Hepatocyte (in vitro differentiated cells): Measurements from ENCODE around the gene PKNOX2.

Experiments used
- CTCF ChIP-seq: fragments of 200-600 bp; sonication (generic); IDR thresholded peaks from 2 replicates; pipeline ENCODE4 v1.5.1; 2016; ENCODE audit warnings: antibody characterized with exemption, mild to moderate bottlenecking; ENCODE audit not compliant: poor library complexity
- EZH2 ChIP-seq: fragments of 200-600 bp; sonication (generic); IDR thresholded peaks from 2 replicates; pipeline ENCODE4 v1.6.1; 2016; ENCODE audit warnings: antibody characterized with exemption, mild to moderate bottlenecking, borderline replicate concordance
- EZH2phosphoT487 ChIP-seq: fragments of 200-600 bp; sonication (generic); IDR thresholded peaks from one replicate; pipeline ENCODE4 v1.6.1; 2018; ENCODE audit warnings: antibody characterized with exemption, mild to moderate bottlenecking, low read depth, moderate library complexity; ENCODE audit not compliant: unreplicated experiment, severe bottlenecking

GRCh38 chr11:125327518-125328224, 163.1 kb downstream of the PKNOX2 start:
- no peak for TF ChIP-seq CTCF
- TF ChIP-seq EZH2phosphoT487 = no peak
- no peak for TF ChIP-seq EZH2
